GM19372 (cell line): ENCODE data around the gene YES1.

Experiments used
- ATAC-seq: cut with Tn5 transposase; IDR thresholded peaks from one replicate; pipeline ENCODE4 v1.9.1; 2021; ENCODE audit warnings: mild to moderate bottlenecking, low read depth, moderate library complexity; ENCODE audit not compliant: unreplicated experiment

Gene YES1

GRCh38 chr18:811892-812375 is at the start of gene YES1:
YES1 (minus strand) TSS chr18:812242; CDS start chr18:756827, 55,415 bp downstream.
- ATAC-seq, result peak; percentile 57

- no peak for ATAC-seq
Observed at GRCh38 chr18:857986-858385, 45.9 kb upstream of the YES1 start.

DNA sequence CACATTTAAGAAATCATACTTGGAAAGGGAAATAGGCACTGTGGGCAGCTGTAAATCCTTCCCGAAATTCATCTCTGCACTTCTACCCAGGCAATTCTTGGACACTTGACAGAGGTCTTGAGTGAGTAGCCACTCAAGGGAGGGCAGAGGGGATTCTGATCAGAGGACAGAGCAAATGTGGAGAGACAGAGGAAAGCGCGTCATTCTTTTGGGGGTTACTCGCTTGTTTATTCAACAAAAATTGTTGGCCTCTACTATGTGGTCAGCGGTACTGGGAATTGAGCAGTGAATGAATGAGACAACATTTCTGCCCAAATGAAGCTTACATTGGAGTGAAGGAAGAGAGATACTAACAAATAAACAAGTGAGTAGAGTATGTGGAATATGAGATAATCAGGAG is 41.4 kb upstream of the YES1 start:
- no peak for ATAC-seq

DNA sequence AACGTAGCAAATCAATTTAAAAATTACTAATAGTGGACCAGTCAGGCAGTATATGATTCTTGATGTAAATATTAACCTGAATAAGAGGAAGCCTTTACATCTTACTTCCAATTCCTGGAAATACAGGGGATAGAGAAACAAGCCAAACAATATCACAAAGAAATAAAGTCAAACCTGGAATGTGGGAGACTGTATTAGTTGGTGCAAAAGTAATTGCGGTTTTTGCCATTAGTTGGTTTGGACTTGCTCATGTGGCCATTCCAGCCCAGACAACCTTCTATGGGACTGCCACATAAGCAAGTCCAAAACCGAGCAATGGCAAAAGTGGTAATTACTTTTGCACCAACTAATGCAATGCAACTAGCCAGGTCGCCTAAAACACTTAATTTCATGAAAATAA is 38.9 kb upstream of the YES1 start:
- ATAC-seq, result no peak

GRCh38 chr18:849021-849420 is 37.0 kb upstream of the YES1 start:
- no peak for ATAC-seq

- ATAC-seq, result no peak
Observed at GRCh38 chr18:848062-848861, 36.2 kb upstream of the YES1 start.

- no peak for ATAC-seq
Observed at GRCh38 chr18:845152-845819, 33.2 kb upstream of the YES1 start.

- ATAC-seq, result no peak
Observed at GRCh38 chr18:841647-842370, 29.8 kb upstream of the YES1 start.

DNA sequence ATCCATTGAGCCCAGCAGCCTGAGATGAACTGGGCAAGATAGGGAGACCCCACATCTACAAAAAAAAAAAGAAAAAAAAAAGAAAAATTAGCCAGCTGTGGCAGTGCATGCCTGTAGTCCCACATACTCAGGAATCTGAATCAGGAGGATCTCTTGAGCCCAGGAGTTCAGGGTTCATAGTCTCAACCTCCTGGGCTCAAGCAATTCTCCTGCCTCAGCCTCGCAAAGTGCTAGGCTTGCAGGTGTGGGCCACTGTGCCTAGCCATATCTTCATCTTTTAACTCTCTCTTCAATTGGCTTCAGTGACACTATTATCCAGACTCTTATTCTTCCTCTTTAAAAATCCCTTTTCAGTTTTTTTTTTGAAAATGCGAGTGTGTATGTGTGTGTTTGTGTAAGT is 28.5 kb upstream of the YES1 start:
- ATAC-seq, result no peak

DNA sequence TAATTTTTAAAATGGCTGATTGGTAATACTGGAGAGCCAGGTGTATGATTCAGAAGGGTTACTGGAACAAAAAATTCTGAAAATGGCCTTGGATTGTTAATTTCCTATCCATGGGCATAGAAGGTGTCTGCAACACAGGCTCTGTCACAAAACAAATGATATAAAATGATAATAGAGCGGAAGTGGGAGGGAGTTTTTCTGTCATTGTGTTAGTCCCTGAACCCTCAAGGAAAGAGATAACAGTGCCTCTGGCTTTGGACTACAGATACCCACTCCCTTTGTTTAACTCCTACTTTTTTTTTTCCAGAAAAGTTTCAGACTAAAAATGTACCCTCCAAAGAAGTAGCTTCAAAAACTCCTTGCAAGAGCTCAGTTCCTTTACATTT is 28.0 kb upstream of the YES1 start:
- no peak for ATAC-seq

GRCh38 chr18:839224-840022 is 27.4 kb upstream of the YES1 start:
- ATAC-seq, result peak; percentile 98

GRCh38 chr18:837922-838321 is 25.9 kb upstream of the YES1 start:
- no peak for ATAC-seq

DNA sequence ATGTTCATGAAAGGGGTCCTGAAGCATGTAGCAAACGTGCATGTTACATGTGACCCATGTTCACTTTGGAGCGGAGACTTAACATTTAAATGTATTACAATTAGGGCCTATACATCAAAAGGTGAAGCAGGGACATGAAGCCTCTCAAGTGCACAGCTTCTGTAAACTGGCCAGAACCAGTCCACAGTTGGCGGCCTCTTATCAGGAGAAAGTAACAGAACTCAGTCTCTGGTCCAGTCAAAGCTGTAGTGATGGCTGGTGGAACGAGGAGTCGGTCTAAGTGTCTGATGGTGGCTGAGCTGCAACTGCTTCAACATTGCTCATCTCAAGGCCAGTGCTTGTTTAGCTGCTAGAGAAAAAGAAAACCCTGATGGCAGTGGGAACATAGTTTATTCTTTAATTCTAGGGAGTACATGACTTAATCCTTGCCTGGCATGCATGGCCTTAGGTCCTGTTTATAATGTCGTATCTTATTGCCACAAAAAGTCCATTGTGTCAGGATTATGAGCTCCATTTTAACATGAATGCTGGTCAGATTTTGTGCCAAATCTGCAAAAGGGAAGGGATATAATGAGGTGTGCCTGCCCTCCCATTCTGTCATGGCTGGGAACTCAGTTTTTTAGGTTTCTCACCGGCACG is 22.2 kb upstream of the YES1 start:
- ATAC-seq, result no peak

GRCh38 chr18:833197-833596 is 21.2 kb upstream of the YES1 start:
- ATAC-seq, result no peak

DNA sequence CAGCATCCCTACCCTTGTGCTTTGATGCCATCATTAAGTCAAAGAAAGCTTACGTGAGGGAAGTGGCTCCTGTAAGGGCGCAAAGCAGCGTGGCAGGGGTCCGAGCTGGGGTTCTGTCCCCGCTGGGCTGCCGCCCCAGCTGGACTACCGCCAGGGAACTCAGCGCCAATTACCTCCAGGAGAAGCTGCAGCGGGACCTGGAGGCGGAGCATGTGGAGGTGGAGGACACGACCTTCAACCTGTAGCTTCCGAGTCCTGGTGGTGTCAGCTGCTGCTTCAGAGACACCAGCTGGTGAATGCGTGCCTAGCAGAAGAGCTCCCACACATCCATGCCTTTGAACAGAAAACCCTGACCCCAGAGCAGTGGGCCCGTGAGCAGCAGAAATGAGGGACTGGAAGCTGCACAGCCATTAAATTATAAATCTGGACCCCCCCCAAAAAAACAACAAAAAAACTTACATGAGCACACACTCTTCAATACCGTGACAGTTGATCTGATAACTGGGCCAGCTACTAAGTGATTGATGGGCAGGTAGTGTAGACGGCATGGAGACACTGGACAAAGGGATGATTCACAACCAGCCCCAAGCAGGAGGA is 20.1 kb upstream of the YES1 start:
- ATAC-seq, result no peak

- peak; percentile 67 for ATAC-seq
Observed at GRCh38 chr18:830315-830901, 18.4 kb upstream of the YES1 start.

- no peak for ATAC-seq
Observed at GRCh38 chr18:829432-829831, 17.4 kb upstream of the YES1 start.

- ATAC-seq, result no peak
Observed at GRCh38 chr18:827093-827677, 15.1 kb upstream of the YES1 start.
